Muscle layer of duodenum (tissue), 2 donors: ENCODE measurements around the gene ANO10.

Source experiments
- H3K27ac ChIP-seq: one replicate; pipeline ENCODE4 v1.7.0; 2013; ENCODE audit warnings: mild to moderate bottlenecking, low read length
- H3K27me3 ChIP-seq: one replicate; pipeline ENCODE4 v1.7.0; 2013; ENCODE audit warnings: low read depth, mild to moderate bottlenecking, control low read depth, low read length
- H3K36me3 ChIP-seq, 2 donors: one replicate each; pipeline ENCODE4 v1.7.0; 2013; ENCODE audit warnings: low read length in 2 of 2, control low read depth in 1 of 2, mild to moderate bottlenecking in 1 of 2; ENCODE audit not compliant: insufficient read depth in 2 of 2, control insufficient read depth in 1 of 2
- H3K4me1 ChIP-seq, 2 donors: one replicate each; pipeline ENCODE4 v1.7.0; 2013; ENCODE audit warnings: low read length in 2 of 2, mild to moderate bottlenecking in 2 of 2, control low read depth in 1 of 2, moderate library complexity in 1 of 2; ENCODE audit not compliant: insufficient read depth in 2 of 2, control insufficient read depth in 1 of 2
- H3K4me3 ChIP-seq, 2 donors: one replicate each; pipeline ENCODE4 v1.7.0; 2013; ENCODE audit warnings: low read length in 2 of 2, low read depth in 1 of 2, mild to moderate bottlenecking in 1 of 2
- H3K9me3 ChIP-seq, 2 donors: one replicate each; pipeline ENCODE4 v1.7.0; 2013; ENCODE audit warnings: low read length in 2 of 2, control low read depth in 1 of 2, mild to moderate bottlenecking in 1 of 2; ENCODE audit not compliant: control insufficient read depth in 1 of 2
- donor health status: healthy.

The ANO10 gene

GRCh38 chr3:43388915-43389314, 232.9 kb downstream of the ANO10 start:
- Histone ChIP-seq H3K36me3 (no peaks in the 10 kb centered on the region), H3K27ac (peak overlapping the region; percentile 71), H3K4me3 (no peak overlapping the region), H3K9me3 (no peaks in the 10 kb centered on the region), H3K27me3 (no peaks in the 10 kb centered on the region), H3K4me1 (peaks cover 0 to 3% of the 10 kb centered on the region in 2 donors)

- no peaks in the 10 kb centered on the region for H3K9me3 ChIP-seq
- H3K4me1 ChIP-seq: peaks cover 0 to 3% of the 10 kb centered on the region in 2 donors
- no peak overlapping the region for H3K4me3 ChIP-seq
- H3K27ac ChIP-seq: no peak overlapping the region
- no peaks in the 10 kb centered on the region for H3K36me3 ChIP-seq
- H3K27me3 ChIP-seq: no peaks in the 10 kb centered on the region
Observed at GRCh38 chr3:43388175-43388574, 233.6 kb downstream of the ANO10 start.

- Histone ChIP-seq H3K4me1 (peaks cover 0 to 9% of the 10 kb centered on the region in 2 donors), H3K9me3 (no peaks in the 10 kb centered on the region), H3K4me3 (no peak overlapping the region), H3K27me3 (no peaks in the 10 kb centered on the region), H3K27ac (peak overlapping the region; percentile 35), H3K36me3 (no peaks in the 10 kb centered on the region)
Observed at GRCh38 chr3:43379343-43379742, 242.5 kb downstream of the ANO10 start.

GRCh38 chr3:43378066-43378935, 243.5 kb downstream of the ANO10 start:
- Histone ChIP-seq H3K4me3 (no peak overlapping the region), H3K9me3 (no peaks in the 10 kb centered on the region), H3K27me3 (no peaks in the 10 kb centered on the region), H3K4me1 (peaks cover 0 to 9% of the 10 kb centered on the region in 2 donors), H3K36me3 (no peaks in the 10 kb centered on the region), H3K27ac (peak overlapping the region; percentile 35)

- Histone ChIP-seq H3K27ac (no peak overlapping the region), H3K9me3 (no peaks in the 10 kb centered on the region), H3K4me1 (peaks cover 0 to 4% of the 10 kb centered on the region in 2 donors), H3K27me3 (no peaks in the 10 kb centered on the region), H3K4me3 (no peak overlapping the region), H3K36me3 (no peaks in the 10 kb centered on the region)
Observed at GRCh38 chr3:43373560-43373928, 248.3 kb downstream of the ANO10 start.

- no peaks in the 10 kb centered on the region for H3K36me3 ChIP-seq
- H3K27me3 ChIP-seq: no peaks in the 10 kb centered on the region
- no peak overlapping the region for H3K27ac ChIP-seq
- no peaks in the 10 kb centered on the region for H3K9me3 ChIP-seq
- H3K4me3 ChIP-seq: no peak overlapping the region
- no peaks in the 10 kb centered on the region for H3K4me1 ChIP-seq
Observed at GRCh38 chr3:43372809-43373559, 248.8 kb downstream of the ANO10 start.

GRCh38 chr3:43372007-43372740, 249.6 kb downstream of the ANO10 start:
- Histone ChIP-seq H3K9me3 (no peaks in the 10 kb centered on the region), H3K27ac (no peak overlapping the region), H3K4me3 (no peak overlapping the region), H3K36me3 (no peaks in the 10 kb centered on the region), H3K27me3 (no peaks in the 10 kb centered on the region), H3K4me1 (no peaks in the 10 kb centered on the region)

- Histone ChIP-seq H3K36me3 (no peaks in the 10 kb centered on the region), H3K4me3 (no peak overlapping the region), H3K27ac (no peak overlapping the region), H3K4me1 (no peaks in the 10 kb centered on the region), H3K9me3 (no peaks in the 10 kb centered on the region), H3K27me3 (no peaks in the 10 kb centered on the region)
Observed at GRCh38 chr3:43371494-43371893, 250.3 kb downstream of the ANO10 start.

- no peak overlapping the region for H3K27ac ChIP-seq
Observed at GRCh38 chr3:43370293-43370980, 251.4 kb downstream of the ANO10 start.

GRCh38 chr3:43369404-43370292, 252.2 kb downstream of the ANO10 start:
- Histone ChIP-seq H3K36me3 (no peaks in the 10 kb centered on the region), H3K27ac (no peak overlapping the region), H3K4me3 (no peak overlapping the region), H3K9me3 (no peaks in the 10 kb centered on the region), H3K4me1 (no peaks in the 10 kb centered on the region), H3K27me3 (no peaks in the 10 kb centered on the region)

More at GRCh38 chr3:43370293-43370980, 251.4 kb downstream of the ANO10 start:
- no peaks in the 10 kb centered on the region for H3K9me3 ChIP-seq
- H3K4me3 ChIP-seq: no peak overlapping the region
- H3K27me3 ChIP-seq: no peaks in the 10 kb centered on the region
- H3K36me3 ChIP-seq: no peaks in the 10 kb centered on the region
- H3K4me1 ChIP-seq: no peaks in the 10 kb centered on the region
